WI38 (cell line): ENCODE results near the gene SLC2A14.
"Not testable (repeated sequence)": the region's sequence is repeated elsewhere in the genome, so short reads cannot be mapped to it uniquely, and the experiment has no call there.

Source experiments
- H3K4me3 ChIP-seq: 2 replicates; pipeline ENCODE4 v1.5.1; 2011; ENCODE audit warnings: low read depth, mild to moderate bottlenecking, control low read depth, low read length
- TF ChIP-seq, protein P1 (sequence below): IDR thresholded peaks from 2 replicates; pipeline ENCODE4 v1.5.1; 2012; ENCODE audit warnings: low read depth, mild to moderate bottlenecking, control low read depth, low read length

SLC2A14 gene

GRCh38 chr12:7857971-7858370, 14.7 kb downstream of the SLC2A14 start:
- H3K4me3 ChIP-seq, result no peak overlapping the region
- TF ChIP-seq, protein P1, sequence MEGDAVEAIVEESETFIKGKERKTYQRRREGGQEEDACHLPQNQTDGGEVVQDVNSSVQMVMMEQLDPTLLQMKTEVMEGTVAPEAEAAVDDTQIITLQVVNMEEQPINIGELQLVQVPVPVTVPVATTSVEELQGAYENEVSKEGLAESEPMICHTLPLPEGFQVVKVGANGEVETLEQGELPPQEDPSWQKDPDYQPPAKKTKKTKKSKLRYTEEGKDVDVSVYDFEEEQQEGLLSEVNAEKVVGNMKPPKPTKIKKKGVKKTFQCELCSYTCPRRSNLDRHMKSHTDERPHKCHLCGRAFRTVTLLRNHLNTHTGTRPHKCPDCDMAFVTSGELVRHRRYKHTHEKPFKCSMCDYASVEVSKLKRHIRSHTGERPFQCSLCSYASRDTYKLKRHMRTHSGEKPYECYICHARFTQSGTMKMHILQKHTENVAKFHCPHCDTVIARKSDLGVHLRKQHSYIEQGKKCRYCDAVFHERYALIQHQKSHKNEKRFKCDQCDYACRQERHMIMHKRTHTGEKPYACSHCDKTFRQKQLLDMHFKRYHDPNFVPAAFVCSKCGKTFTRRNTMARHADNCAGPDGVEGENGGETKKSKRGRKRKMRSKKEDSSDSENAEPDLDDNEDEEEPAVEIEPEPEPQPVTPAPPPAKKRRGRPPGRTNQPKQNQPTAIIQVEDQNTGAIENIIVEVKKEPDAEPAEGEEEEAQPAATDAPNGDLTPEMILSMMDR, result no peak

- TF ChIP-seq, protein P1, result no peak
- H3K4me3 ChIP-seq, result no peak overlapping the region
Observed at GRCh38 chr12:7856516-7856915, 16.2 kb downstream of the SLC2A14 start.

DNA sequence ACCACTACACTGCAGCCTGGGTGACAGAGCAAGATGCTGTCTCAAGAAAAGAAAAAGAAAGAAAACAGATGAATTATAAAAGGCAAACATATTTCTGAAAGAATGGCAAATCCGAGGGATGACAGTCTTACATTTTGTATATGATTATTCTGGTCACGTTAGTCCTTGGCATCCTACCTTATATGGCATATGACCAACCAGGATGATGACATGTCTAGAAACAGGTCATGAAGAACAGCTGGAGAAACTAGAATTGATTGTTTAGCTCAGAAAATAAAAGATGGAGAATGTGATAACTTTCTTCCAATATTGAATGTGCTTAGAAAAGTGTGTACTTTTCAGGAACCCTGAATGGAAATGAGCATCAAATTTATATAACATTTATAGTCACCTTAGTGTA, 19.2 kb downstream of the SLC2A14 start:
- TF ChIP-seq, protein P1, result no peak
- no peak overlapping the region for H3K4me3 ChIP-seq

DNA sequence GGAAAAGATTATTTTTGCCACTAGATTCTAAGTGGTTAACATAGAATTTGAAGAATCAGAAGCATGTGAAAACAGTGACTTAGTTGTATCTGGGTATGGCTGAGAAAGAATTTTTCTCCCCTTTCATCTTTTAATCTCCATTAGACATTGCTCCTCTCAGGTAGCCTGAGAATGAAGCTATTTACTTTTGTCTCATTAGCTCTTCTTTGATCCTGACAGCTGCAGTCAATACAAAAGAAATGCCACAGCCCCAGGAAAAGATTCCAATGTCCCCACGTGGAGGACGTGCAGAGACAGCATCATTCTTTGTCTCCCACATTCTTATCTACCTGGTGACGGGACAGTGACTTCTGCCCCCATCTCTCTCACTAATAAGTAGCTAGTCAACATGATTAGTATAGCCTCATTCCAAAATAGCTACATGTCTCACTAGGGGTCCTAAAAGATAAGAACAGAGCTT, 21.1 kb downstream of the SLC2A14 start:
- H3K4me3 ChIP-seq, result not testable (repeated sequence)

DNA sequence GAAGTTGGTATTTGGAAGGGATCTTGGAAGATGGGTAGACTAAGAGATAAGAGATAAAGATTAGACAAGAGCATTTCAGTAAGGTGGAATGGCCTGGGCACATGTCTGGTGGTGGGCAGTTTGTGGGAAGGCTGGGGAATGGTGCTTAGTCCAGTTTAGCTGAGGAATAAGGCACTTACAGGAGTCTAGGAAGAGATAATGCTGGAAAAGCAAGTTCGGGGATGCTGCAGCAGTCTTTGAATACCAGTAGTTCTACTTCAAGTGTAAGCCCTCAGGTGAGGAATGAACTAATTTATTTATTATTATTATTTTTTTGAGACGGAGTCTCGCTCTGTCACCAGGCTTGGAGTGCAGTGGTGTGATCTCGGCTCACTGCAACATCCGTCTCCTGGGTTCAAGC, 22.6 kb downstream of the SLC2A14 start:
- not testable (repeated sequence) for H3K4me3 ChIP-seq

DNA sequence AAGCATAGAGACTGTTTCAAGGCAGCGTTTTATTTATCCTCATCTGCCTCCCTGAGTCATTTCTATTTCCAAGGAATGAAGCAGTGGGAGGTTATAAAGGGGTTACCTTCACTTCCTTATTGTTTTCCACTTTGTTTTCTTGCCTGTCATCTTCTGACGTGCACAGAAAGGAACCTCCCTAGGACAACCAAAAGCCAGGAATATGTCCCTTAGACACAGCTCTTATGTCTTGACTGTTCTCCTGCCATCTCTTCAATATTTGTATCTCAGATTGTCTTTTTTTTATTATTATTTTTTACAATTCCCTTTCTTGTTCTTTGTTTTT, 24.7 kb downstream of the SLC2A14 start:
- not testable (repeated sequence) for H3K4me3 ChIP-seq

GRCh38 chr12:7847226-7848097, 25.3 kb downstream of the SLC2A14 start:
- H3K4me3 ChIP-seq, result not testable (repeated sequence)

- H3K4me3 ChIP-seq, result no peak overlapping the region
- TF ChIP-seq, protein P1, result no peak
Observed at GRCh38 chr12:7844116-7844515, 28.6 kb downstream of the SLC2A14 start.

DNA sequence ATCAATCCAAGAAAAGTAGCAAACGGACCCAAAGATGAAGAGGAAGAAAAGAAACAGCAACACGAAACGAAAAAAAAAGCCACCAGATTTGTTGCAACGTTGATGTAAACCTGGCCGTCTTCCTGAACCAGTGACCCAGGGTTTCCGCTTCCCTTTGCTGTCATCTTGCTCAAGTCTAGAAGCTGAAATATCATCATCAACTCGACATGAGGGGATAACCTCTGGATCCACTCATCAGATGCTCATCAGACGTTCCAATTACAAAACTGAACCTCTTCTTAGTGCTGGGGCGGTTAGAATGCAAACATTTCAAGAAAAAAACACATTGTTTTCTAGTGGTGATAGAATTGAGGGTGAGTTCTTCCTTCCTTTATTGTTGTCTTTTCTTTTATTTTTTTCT, 29.1 kb downstream of the SLC2A14 start:
- not testable (repeated sequence) for H3K4me3 ChIP-seq

DNA sequence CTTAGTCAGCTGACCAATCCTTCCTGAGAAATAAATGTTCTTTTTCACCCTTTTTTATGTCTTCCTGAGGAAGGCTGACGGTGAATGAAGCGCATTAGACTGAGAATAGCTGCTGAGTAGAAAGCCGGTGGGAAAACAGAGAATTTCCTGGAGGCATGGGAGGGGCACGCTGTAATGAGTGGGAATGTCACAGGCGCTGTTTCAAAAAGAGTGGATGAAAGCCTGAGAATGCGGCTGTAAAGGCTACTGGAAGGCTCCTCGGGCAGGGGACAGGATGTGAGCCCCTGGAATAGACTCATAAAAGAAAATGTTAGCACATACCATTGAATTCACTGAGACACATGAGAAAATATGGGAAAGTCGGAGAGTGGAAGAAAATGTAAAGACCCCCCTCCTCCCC, 29.6 kb downstream of the SLC2A14 start:
- not testable (repeated sequence) for H3K4me3 ChIP-seq

DNA sequence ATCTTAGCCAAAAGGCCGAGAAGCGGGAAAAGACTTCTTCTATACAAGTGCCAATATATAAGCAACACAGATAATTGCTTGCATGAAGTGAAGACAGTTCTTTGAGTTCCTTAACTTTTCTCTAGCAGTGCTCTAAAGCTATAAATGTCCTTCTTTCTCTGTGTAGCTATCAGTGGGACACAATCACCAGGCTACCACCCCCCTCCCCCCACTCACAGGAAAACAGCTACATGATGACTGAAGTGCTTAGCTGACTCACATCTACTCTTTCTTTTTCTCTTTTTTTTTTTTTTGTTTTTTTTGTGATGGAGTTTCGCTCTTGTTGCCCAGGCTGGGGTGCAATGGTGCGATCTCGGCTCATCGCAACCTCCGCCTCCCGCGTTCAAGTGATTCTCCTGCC, 30.3 kb downstream of the SLC2A14 start:
- not testable (repeated sequence) for H3K4me3 ChIP-seq

GRCh38 chr12:7839848-7840247, 32.9 kb downstream of the SLC2A14 start:
- not testable (repeated sequence) for H3K4me3 ChIP-seq

DNA sequence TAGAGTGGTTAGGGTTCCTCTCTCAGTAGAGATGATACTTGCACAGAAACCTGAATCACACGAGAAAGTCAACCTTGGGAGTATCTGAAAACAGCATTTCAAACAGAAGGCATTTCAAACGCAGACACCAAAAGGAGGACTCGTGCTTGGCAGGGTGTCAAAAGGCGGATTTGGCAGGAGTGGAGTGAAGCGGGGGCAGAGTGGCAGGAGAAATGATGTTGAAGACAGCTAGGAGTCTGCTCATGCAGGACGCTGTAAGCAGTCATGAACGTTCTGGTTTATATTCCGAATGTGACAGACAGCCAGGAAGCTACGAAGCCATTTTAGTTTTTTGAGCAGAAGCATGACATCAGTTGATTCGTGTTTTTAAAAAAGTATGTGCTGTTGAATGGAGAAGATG, 33.5 kb downstream of the SLC2A14 start:
- H3K4me3 ChIP-seq, result not testable (repeated sequence)
